NCI-H2196 (cell line): ENCODE results near the gene PIK3R5.

ENCODE experiments used
- DNase-seq: peaks from one replicate; lab custom pipeline; 2025; ENCODE audit not compliant: unreplicated experiment; lab: John Stamatoyannopoulos, UW

Gene PIK3R5

DNA sequence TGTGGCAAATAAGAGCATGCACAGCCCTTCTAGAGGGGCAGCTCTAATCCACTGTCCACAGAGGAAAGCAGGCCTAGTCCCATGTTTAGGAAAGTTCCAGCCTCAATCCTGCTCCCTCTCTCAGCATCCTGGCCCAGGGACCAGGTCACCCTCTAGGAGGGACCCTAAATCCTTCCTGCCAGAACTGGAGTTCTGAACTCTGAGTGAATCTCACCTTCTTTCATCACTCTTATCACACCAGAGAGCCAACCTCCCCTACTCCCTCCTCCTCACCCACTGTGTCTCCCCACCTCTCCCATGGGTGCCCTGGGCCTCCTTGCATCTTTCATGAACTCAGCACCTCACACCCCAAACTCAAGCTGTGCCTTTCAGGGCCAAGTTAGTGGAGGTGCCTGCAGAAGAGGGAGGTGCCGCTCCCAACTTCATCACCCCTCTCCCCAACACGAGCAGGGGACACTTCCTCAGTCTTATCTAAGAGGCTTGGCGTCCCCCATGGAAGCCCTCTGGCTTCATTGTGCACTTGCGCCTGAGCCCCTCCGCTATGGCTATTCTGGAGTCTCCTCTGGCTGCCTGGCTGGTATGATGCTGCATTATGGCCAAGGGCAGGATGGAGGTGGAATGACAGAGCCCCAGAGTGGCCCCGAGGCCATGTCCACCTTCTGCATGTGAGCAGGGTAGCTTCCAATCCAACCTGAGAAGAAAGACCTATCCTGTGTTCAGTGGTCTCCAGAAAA, 129.7 kb downstream of the PIK3R5 start:
- DNase-seq, result no peak

DNA sequence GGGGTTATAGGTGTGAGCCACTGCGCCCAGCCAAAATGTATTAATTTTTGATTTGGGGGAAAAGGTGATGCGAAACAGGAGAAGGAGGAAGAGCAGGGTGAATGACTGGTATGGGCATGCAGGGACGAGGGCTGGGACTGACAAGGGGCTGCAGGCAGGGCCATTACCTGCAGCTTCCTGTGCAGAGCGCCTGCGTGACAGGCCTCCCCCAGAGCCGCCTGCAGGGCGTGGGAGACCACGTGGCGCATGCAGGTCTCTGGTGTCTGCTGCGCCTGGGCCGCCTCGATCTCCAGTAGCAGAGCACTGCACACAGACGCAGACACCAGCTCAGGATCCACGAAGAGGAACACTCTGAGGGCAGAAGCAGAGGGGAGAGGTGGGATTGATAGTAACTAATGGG, 130.4 kb downstream of the PIK3R5 start:
- DNase-seq, result no peak

DNA sequence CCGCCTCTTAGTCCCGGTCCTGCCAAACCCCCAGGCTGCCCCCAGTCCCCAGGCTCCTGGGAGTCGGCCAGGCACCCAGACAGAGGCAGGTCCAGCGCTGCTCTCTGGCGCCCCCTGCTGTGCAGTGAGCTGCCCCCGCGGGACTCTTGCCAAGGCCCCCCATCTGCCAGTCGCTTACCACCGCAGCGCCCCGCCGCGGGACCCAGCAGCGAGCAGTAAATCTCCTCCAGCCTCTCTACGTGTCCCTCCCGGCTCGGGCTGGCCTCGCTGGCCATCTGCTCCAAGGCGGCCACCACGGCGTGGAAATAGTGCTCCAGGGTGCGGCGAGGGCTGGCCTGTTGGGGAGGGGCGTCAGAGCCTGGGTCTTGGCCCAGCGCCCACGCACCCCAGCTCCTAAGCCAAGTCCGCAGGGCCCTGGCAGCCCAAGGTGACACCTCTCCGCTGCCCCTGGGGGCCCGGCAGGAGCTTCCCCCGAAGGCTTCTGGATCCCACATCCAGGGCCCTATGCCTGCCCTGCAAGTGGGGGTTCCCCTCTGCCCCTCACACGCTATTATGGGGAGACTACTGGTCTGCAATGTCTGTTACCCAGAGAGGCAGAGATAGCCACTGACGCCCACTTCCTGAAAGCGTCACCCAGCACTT, 132.7 kb downstream of the PIK3R5 start:
- no peak for DNase-seq

DNA sequence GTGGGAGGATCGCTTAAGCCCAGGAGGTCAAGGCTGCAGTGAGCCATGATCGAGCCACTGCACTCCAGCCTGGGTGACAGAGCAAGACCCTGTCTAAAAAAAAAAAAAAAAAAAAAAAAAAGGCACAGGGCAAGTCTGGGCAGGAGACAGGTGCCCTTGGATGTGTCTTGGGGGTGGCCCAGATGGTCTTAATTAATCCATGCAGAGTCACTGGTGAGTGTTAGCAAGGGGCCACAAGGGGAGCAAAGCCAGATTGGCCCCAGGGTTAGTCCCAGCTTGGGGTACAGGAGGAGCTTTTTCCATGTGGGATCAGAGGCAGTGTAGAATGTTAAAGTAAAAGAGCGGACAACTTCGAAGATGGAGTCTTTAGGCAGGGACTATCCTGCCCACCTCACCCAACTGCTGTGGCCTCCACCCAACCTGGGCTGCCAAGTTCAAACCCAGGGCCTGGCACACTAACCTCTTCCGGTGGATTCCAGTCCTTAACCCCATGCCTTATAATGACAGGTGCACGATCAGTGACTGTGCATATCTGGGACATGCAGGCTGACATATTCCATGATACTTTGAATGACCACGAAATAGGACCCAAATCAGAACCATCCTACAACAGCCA, 134.2 kb downstream of the PIK3R5 start:
- no peak for DNase-seq

DNA sequence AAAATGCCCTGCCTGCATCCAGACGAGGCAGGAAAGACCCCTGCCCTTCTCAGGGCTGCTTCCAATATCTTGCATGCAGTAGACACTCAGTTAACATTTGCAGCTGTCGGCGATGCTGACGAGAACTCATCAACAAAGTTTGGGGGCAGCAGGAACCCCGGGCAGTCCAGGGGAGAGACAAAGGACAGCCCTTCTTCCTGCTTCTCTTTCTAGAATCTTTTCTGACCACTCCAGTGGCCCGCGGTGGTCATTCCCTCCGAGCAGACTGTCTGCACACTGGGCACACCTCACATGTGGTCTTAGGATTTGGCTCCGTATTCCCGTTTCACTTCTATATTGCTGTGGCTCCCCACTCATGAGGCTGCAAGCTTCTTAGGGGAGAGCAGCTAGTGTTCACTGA, 135.4 kb downstream of the PIK3R5 start:
- DNase-seq, result no peak

DNA sequence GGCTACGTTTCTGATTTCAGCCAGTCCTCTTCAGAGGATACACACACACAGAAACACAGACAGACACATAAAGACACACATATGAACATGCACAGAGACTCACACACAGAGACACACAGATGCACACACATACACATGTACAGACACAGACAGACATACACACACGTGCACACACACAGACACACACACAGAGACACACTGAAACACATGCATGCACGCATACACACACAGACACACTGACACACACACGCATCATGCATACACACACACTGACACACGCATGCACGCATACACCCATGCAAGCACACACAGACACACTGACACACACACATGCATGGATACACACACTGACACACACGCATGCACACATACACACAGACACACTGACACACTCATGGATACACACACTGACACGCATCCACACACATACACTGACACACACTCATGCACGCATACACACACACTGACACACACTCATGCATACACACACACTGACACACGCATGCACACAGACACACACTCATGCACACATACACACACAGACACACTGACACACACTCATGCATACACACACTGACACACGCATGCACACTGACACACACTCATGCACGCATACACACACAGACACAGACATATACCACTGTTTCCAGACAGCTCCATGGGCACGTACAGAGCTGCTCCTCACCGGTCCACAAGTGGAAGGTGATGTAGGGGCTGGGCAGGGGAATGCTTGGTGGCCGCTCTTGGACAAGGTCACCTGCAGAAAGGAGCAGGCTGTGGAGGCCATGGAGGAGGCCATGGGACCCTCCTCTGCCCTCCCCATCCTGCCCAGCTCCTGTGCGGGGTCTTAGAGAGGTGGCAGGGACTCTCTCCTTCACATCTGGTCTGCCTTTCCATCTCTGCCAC, 136.2 kb downstream of the PIK3R5 start:
- DNase-seq, result no peak
